MM.1S (cell line): ENCODE measurements around the gene NIN.
"Not testable (repeated sequence)": the region's sequence is repeated elsewhere in the genome, so short reads cannot be mapped to it uniquely, and the experiment has no call there.

Source experiments
- EZH2 ChIP-seq: fragments of 300-600 bp; sonication (generic); optimal IDR thresholded peaks from 2 replicates; pipeline ENCODE3; 2017; ENCODE audit warnings: low read depth, mild to moderate bottlenecking, antibody characterized with exemption, low read length, mixed read lengths
- TF ChIP-seq, protein P1 (sequence below): fragments of 300-600 bp; sonication (generic); IDR thresholded peaks from 2 replicates; pipeline ENCODE4 v1.5.1; 2016; ENCODE audit warnings: antibody characterized with exemption, low read length, mixed read lengths

DNA sequence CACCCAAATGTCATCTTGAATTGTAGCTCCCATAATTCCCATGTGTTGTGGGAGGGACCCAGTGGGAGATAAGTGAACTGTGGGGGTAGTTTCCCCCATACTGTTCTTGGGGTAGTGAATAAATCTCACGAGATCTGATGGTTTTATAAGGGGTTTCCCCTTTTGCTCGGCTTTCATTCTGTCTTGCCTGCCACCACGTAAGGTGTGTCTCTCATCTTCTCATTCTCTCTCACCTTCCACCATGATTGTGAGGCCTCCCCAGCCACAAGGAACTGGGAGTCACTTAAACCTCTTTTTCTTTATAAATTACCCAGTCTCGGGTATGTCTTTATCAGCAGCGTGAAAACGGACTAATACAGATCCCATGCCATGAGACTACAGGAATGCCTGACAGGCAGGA, 11.7 kb downstream of the NIN start:
- TF ChIP-seq, protein P1, sequence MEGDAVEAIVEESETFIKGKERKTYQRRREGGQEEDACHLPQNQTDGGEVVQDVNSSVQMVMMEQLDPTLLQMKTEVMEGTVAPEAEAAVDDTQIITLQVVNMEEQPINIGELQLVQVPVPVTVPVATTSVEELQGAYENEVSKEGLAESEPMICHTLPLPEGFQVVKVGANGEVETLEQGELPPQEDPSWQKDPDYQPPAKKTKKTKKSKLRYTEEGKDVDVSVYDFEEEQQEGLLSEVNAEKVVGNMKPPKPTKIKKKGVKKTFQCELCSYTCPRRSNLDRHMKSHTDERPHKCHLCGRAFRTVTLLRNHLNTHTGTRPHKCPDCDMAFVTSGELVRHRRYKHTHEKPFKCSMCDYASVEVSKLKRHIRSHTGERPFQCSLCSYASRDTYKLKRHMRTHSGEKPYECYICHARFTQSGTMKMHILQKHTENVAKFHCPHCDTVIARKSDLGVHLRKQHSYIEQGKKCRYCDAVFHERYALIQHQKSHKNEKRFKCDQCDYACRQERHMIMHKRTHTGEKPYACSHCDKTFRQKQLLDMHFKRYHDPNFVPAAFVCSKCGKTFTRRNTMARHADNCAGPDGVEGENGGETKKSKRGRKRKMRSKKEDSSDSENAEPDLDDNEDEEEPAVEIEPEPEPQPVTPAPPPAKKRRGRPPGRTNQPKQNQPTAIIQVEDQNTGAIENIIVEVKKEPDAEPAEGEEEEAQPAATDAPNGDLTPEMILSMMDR: not testable (repeated sequence)
- not testable (repeated sequence) for TF ChIP-seq EZH2
